Central memory CD8-positive, alpha-beta T cell (primary cell): Measurements from ENCODE around the gene CSNK1G1.
"Not testable (repeated sequence)": the region's sequence is repeated elsewhere in the genome, so short reads cannot be mapped to it uniquely, and the experiment has no call there.

Source experiments
- ATAC-seq: fragments of 150-1000 bp; cut with Tn5 transposase; replicated peaks from 2 replicates; pipeline ENCODE4 v1.10.0; 2022; ENCODE audit warnings: mild to moderate bottlenecking, moderate FRiP score, moderate number of reproducible peaks; ENCODE audit not compliant: poor library complexity, severe bottlenecking; ENCODE audit errors: extremely low read depth
- DNase-seq, 2 donors: peaks; one replicate each; pipeline ENCODE4 v3.0.0; 2021; ENCODE audit warnings: low spot score in 2 of 2
- H3K27ac Mint-ChIP-seq: one replicate; pipeline ENCODE4 v1.8.0; 2022; ENCODE audit warnings: low read depth, mild to moderate bottlenecking, moderate library complexity, mixed read lengths
- H3K27me3 Mint-ChIP-seq: one replicate; pipeline ENCODE4 v1.8.0; 2022; ENCODE audit warnings: mixed read lengths
- H3K36me3 Mint-ChIP-seq: one replicate; pipeline ENCODE4 v1.8.0; 2022; ENCODE audit warnings: mild to moderate bottlenecking, moderate library complexity, mixed read lengths; ENCODE audit not compliant: insufficient read depth
- H3K4me1 Mint-ChIP-seq: one replicate; pipeline ENCODE4 v1.8.0; 2022; ENCODE audit warnings: mixed read lengths
- H3K4me3 Mint-ChIP-seq: one replicate; pipeline ENCODE4 v1.8.0; 2022; ENCODE audit warnings: mild to moderate bottlenecking, moderate library complexity, mixed read lengths
- H3K9me3 Mint-ChIP-seq: one replicate; pipeline ENCODE4 v1.8.0; 2022; ENCODE audit warnings: mixed read lengths

CSNK1G1 gene

DNA sequence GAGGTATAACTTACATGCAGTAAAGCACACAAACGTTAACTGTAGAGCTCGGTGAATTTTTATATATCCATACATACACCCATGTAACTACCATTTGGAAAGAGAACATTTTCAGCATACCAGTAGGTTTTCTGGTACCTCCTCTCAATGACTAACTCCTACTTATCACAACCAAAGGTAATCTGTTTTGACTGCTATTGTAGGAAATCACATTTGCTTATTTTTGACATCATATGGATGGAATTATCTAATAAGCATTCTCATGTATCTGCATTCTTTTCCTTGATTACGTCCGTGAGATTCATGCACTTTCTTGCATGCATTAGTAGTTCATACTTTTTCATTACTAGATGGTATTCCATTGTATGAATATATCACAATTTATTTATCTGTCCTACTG is 76.8 kb downstream of the CSNK1G1 start:
- no peaks in the 10 kb centered on the region for H3K27me3 Mint-ChIP-seq
- H3K27ac Mint-ChIP-seq, result no peak overlapping the region
- H3K36me3 Mint-ChIP-seq, result peaks cover 4% of the 10 kb centered on the region
- no peak for ATAC-seq
- H3K9me3 Mint-ChIP-seq, result no peaks in the 10 kb centered on the region
- no peak overlapping the region for H3K4me3 Mint-ChIP-seq
- no peaks in the 10 kb centered on the region for H3K4me1 Mint-ChIP-seq
- DNase-seq, result no peak

DNA sequence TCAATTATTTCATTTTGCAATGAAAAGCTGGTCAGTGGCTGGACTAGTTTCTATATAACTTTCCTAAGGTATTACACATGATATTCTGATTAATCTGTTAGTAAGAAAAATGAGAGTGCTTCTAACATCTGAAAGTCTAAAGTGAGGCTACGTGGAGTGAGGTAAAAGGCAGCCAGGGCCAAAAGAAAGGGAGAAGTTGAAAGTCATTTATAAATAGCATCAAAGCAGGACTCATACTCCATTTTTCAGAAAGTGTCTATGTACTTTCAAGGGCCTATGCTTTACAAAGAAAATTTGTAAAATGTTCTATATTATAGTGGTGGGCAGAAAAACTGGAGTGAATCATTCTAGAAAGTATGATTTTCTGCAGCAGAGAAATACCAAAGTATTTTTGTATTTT is 80.0 kb downstream of the CSNK1G1 start:
- Mint-ChIP-seq H3K27ac (no peak overlapping the region), H3K4me1 (peaks cover 5% of the 10 kb centered on the region), H3K4me3 (no peak overlapping the region), H3K27me3 (no peaks in the 10 kb centered on the region), H3K9me3 (no peaks in the 10 kb centered on the region), H3K36me3 (peaks cover 4% of the 10 kb centered on the region)
- no peak for ATAC-seq
- no peak for DNase-seq

DNA sequence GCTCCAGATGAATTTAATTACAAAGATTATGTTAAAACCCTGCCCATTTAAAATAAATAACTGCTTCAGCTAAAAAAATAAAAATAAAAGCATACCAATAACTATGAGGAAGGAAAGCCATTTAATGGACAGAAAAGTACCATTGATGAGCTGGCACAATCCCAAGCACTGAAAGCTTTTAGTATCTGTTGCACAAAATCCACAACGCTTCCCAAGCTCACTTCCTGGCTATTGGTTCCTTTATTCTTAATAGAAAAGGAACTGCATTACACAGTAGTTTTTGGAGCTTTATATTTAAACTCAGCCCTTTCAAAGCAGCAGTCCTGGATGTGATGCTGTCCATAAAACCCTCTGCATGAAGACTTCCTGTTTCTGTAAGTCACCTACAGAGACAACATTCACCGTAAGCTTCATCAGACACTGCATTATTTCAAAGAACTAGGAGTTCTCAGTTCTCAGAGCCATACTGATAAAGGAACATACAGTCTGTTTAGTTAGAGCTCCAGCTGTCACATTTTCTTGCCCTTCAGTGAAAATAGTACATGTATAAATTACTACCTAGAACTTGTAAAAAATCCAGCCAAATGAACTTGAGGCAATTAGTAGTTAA is 81.5 kb downstream of the CSNK1G1 start:
- ATAC-seq (no peak), DNase-seq (no peak)
- Mint-ChIP-seq H3K4me1 (peaks cover 5% of the 10 kb centered on the region), H3K9me3 (no peaks in the 10 kb centered on the region), H3K36me3 (peaks cover 4% of the 10 kb centered on the region), H3K27me3 (no peaks in the 10 kb centered on the region), H3K4me3 (no peak overlapping the region), H3K27ac (no peak overlapping the region)

DNA sequence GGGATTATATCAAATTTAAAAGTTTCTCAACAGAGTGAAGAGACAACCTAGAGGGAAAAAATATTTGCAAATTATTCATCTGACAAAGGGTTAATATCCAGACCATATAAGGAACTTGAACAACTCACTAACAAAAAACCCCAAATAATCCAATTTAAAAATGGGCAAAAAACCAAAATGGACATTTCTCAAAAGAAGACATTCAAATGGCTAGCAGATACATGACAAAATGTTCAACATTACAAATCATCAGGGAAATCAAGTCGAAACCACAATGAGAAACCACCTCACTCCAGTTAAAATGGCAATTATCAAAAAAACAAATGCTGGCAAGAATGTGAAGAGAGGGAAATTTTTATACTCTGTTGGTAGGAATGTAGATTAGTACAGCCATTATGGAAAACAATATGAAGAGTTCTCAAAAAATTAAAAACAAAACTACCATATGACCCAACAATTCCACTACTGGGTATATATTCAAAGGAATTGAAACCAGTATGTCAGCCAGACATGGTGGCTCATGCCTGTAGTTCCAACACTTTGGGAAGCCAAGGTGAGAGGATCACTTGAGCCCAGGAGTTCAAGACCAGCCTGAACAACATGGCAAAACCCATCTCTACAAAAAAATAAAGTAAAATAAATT is 88.5 kb downstream of the CSNK1G1 start:
- no peaks in the 10 kb centered on the region for H3K27me3 Mint-ChIP-seq
- DNase-seq (no peak), ATAC-seq (no peak)
- H3K36me3 Mint-ChIP-seq, result peaks cover 2% of the 10 kb centered on the region
- H3K4me1 Mint-ChIP-seq, result peaks cover 39% of the 10 kb centered on the region
- no peak overlapping the region for H3K4me3 Mint-ChIP-seq
- no peak overlapping the region for H3K27ac Mint-ChIP-seq
- H3K9me3 Mint-ChIP-seq, result peaks cover 7% of the 10 kb centered on the region

DNA sequence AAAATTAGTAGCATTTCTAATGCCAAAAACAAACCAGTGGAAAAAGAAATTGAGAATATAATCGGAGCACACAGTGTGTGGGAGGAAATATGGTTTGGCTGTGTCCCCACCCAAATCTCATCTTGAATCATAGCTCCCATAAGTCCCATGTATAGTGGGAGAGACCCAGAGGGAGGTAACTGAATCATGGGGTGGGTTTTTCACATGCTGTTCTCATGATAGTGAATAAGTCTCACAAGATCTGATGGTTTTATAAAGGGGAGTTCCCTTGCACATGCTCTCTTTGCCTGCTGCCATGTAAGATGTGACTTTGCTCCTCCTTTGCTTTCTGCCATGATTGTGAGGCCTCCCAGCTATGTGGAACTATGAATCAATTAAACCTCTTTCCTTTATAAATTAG is 90.8 kb downstream of the CSNK1G1 start:
- ATAC-seq, DNase-seq, H3K27me3 Mint-ChIP-seq, H3K9me3 Mint-ChIP-seq, H3K4me3 Mint-ChIP-seq, H3K36me3 Mint-ChIP-seq: not testable (repeated sequence)
- H3K27ac Mint-ChIP-seq, result peak overlapping the region; percentile 36
- peaks cover 35% of the 10 kb centered on the region for H3K4me1 Mint-ChIP-seq

DNA sequence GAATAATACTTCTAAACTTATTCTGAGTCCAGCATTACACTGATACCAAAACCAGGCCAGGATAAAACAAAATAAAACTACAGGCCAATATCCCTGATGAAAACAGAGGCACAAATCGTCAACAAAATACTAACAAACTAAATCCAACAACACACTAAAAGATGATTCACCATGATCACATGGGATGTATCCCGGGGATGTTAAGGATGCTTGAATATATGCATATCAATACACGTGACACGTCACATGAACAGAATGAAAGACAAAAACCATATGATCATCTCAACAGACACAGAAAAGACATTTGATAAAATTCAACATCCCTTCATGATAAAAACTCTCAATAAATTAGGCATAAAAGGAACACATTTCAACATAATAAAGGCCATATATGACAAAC is 91.5 kb downstream of the CSNK1G1 start:
- H3K36me3 Mint-ChIP-seq, result no peaks in the 10 kb centered on the region
- DNase-seq (no peak), ATAC-seq (no peak)
- H3K4me1 Mint-ChIP-seq, result peaks cover 40% of the 10 kb centered on the region
- H3K4me3 Mint-ChIP-seq, result no peak overlapping the region
- H3K9me3 Mint-ChIP-seq, result peaks cover 7% of the 10 kb centered on the region
- peak overlapping the region; percentile 36 for H3K27ac Mint-ChIP-seq
- H3K27me3 Mint-ChIP-seq, result no peaks in the 10 kb centered on the region

DNA sequence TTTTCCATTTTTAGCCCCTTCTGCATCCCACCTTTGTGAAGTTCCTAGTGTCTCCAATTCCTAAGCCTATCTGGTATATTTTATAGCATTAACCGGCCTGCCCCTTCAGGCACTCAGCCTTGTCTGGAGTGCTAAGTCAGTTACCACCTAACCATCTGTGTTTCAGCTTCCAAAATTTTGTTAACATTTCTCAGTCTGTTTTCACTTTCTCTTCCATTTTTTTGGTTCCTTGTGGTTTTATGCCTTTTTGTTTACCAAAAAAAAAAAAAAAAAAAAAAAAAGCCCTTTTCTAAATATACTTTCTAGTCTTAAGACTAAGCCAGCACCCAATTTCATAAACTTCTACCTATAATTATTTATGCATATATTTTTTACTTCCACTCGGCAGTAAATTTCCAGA is 92.4 kb downstream of the CSNK1G1 start:
- ATAC-seq, result no peak
- Mint-ChIP-seq H3K9me3 (peaks cover 7% of the 10 kb centered on the region), H3K36me3 (peaks cover 2% of the 10 kb centered on the region), H3K4me3 (no peak overlapping the region), H3K27ac (no peak overlapping the region), H3K4me1 (peaks cover 42% of the 10 kb centered on the region), H3K27me3 (no peaks in the 10 kb centered on the region)
- DNase-seq, result no peak

DNA sequence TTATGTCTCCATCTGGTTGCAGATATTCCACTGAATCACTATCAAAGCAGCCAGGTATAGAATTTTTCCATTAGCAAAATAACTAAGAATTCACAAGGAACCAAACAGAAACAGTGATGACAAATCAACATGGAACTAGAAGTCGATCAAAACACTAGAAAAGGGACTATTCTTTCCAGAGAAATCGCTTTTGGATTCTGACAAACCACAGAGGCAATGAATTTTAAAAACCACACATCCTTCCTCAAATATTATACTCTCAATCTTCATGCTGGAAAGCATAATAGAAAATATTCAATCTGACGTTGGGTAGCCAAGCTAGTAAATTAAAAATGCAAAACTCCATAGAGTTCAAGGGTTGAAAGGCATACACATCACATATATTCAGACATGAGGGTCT is 99.9 kb downstream of the CSNK1G1 start:
- Mint-ChIP-seq H3K4me3 (no peak overlapping the region), H3K9me3 (no peaks in the 10 kb centered on the region), H3K27ac (no peak overlapping the region), H3K36me3 (peaks cover 2% of the 10 kb centered on the region), H3K4me1 (peaks cover 16% of the 10 kb centered on the region), H3K27me3 (no peaks in the 10 kb centered on the region)
- no peak for DNase-seq
- ATAC-seq, result no peak

DNA sequence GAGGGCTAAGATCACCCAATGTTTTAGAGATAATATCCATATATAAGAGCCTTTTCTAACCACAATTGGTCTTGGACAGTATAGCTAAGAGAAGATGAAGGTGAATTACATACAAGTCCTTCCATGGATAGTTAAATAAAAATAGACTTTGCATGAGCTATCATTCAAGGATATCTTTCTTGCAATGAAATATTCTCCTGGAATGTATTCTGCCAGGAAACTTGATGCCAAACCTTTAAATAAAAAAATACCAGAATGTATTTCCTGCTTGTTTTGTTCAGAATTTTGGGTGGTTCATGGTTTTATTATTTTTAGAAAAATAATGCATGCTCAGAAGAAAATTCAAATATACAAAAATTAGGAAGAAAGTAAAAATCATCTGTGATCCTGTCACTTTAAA is 104.3 kb downstream of the CSNK1G1 start:
- no peak for ATAC-seq
- H3K4me1 Mint-ChIP-seq, result peaks cover 28% of the 10 kb centered on the region
- H3K9me3 Mint-ChIP-seq, result no peaks in the 10 kb centered on the region
- H3K27ac Mint-ChIP-seq, result peak overlapping the region; percentile 77
- DNase-seq, result no peak
- H3K36me3 Mint-ChIP-seq, result no peaks in the 10 kb centered on the region
- H3K4me3 Mint-ChIP-seq, result no peak overlapping the region
- H3K27me3 Mint-ChIP-seq, result no peaks in the 10 kb centered on the region

DNA sequence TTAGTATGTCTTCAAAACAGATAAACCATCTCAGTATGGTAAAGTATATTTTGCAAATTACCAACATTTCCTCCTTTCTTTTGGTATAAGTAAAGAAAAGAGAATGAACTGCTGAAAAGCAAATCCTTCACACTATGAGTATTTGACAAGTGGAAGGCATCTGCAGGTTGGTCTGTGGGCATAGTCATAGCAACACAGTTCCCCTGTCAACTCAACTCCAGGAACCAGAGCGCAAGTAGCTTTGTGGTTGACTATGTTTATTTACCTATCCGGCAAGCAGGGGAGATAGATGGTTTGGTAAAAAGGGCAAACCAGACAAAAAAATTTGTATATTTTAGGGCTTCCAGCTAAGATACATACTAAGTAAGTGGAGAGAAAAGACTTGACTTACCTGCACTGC is 104.9 kb downstream of the CSNK1G1 start:
- Mint-ChIP-seq H3K27me3 (no peaks in the 10 kb centered on the region), H3K27ac (peak overlapping the region; percentile 77), H3K4me3 (no peak overlapping the region), H3K36me3 (no peaks in the 10 kb centered on the region), H3K4me1 (peaks cover 31% of the 10 kb centered on the region), H3K9me3 (no peaks in the 10 kb centered on the region)
- peak in 1 of 2 donors; percentile 14 for DNase-seq
- ATAC-seq, result peak; percentile 58

DNA sequence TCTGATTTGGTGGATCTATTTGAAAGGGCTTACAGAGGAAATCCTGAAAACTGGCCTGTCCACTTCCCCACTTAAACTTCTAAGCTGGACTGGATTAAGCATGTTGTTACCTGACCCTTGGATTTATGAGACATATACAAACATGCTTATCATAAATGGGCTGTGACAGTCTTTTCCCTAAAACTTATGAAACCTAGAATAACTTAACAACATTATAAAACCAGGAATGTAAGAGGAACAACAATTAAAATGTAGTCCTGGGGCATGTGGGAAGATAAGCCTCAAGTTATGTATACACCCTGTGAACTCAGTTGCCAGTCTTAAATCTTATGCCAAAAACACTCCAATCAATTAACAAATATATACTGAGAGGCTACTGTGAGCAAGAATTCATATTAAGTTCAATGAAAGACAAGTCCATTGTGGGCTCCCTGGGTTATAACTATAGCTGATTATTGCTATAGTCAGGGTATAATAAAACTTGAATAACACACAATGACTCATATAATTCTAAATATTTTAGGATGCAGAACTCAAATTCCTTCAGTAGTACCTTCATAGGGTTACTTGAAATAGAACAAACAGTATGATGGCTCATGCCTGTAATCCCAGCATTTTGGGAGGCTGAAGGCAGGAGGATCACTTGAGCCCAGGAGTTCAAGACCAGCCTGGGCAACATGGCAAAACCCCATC is 105.9 kb downstream of the CSNK1G1 start:
- ATAC-seq (no peak), DNase-seq (no peak)
- Mint-ChIP-seq H3K27me3 (no peaks in the 10 kb centered on the region), H3K27ac (peak overlapping the region; percentile 77), H3K4me3 (no peak overlapping the region), H3K4me1 (peaks cover 34% of the 10 kb centered on the region), H3K36me3 (no peaks in the 10 kb centered on the region), H3K9me3 (no peaks in the 10 kb centered on the region)

DNA sequence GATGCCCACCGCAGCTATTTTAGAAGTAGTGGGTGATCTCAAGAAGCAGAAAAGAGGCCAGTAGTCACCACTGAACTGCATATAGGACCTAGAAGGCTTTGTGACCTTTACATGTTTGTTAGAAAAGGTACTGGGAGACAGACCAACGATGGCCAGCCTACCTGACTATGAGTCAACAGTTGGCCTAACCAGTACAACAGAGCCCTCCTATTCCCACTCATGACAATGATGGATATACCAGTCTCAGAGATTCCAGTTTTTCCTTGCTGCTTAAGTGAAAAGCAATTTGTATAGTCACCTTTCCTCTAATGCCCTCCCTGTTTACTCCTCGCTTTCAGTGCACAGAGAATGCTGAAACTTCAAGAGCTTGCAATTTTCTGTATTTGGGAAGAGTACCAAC is 106.6 kb downstream of the CSNK1G1 start:
- H3K36me3 Mint-ChIP-seq, result no peaks in the 10 kb centered on the region
- H3K27ac Mint-ChIP-seq, result peak overlapping the region; percentile 36
- peaks cover 40% of the 10 kb centered on the region for H3K4me1 Mint-ChIP-seq
- DNase-seq (no peak), ATAC-seq (no peak)
- no peak overlapping the region for H3K4me3 Mint-ChIP-seq
- no peaks in the 10 kb centered on the region for H3K9me3 Mint-ChIP-seq
- H3K27me3 Mint-ChIP-seq, result no peaks in the 10 kb centered on the region

DNA sequence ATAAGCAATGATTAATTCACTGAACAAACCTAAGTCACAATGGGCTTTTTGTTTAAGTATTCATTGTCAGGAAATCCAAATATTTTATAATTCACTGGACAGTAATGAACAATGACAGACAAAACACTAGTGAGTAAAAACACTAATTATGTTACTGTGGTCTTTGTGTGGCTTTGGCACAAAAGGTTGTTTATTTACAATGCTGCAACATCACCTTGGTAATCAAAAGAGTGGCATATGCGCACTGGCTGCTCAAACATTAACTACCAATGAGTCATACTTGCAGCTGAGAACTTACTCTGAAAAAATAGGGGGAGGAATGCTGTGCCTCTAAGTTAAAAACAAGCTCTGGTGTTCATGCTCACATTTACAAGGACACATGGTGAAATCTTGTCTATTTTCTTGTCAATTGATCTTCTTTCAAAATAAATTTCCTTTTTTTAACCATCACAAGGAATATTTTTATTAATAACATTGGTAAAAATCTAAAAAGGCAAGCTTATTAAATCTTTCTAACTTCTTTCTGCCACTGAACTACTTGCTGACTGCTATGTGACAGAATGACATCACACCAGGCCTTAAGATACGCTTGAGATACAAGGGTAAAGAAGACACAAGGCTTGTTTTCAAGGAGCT is 107.9 kb downstream of the CSNK1G1 start:
- no peak overlapping the region for H3K4me3 Mint-ChIP-seq
- ATAC-seq (peak; percentile 87), DNase-seq (peak in 1 of 2 donors; percentile 32)
- no peaks in the 10 kb centered on the region for H3K9me3 Mint-ChIP-seq
- no peaks in the 10 kb centered on the region for H3K27me3 Mint-ChIP-seq
- peak overlapping the region; percentile 91 for H3K27ac Mint-ChIP-seq
- H3K36me3 Mint-ChIP-seq, result no peaks in the 10 kb centered on the region
- H3K4me1 Mint-ChIP-seq, result peaks cover 40% of the 10 kb centered on the region
